Smooth muscle cell (in vitro differentiated cells): Measurements from ENCODE around the gene AFF1. TPM values are rescaled to one million over a fixed set of nuclear protein-coding genes. Genes with fewer than 3 reads are reported as not detected.

Source experiments
- DNase-seq: peaks from one replicate; lab custom pipeline; 2025; ENCODE audit not compliant: unreplicated experiment; lab: John Stamatoyannopoulos, UW
- H2AFZ ChIP-seq: fragments of 200-600 bp; sonication (generic); 2 replicates; pipeline ENCODE4 v1.6.0; 2016; ENCODE audit warnings: antibody characterized with exemption, low read depth, mild to moderate bottlenecking
- H3F3A ChIP-seq: fragments of 200-600 bp; sonication (generic); 2 replicates; pipeline ENCODE4 v1.6.0; 2017; ENCODE audit warnings: antibody characterized with exemption, low read depth
- H3K27ac ChIP-seq: fragments of 200-600 bp; sonication (generic); 2 replicates; pipeline ENCODE4 v1.5.1; 2016; ENCODE audit warnings: low read depth, mild to moderate bottlenecking
- H3K27me3 ChIP-seq: fragments of 200-600 bp; sonication (generic); 2 replicates; pipeline ENCODE4 v1.6.1; 2016; ENCODE audit warnings: low read depth, mild to moderate bottlenecking
- H3K36me3 ChIP-seq: fragments of 200-600 bp; sonication (generic); 2 replicates; pipeline ENCODE4 v1.5.1; 2016; ENCODE audit warnings: low read depth
- H3K4me1 ChIP-seq: fragments of 200-600 bp; sonication (generic); 2 replicates; pipeline ENCODE4 v1.5.1; 2016; ENCODE audit warnings: low read depth
- H3K4me2 ChIP-seq: fragments of 200-600 bp; sonication (generic); 2 replicates; pipeline ENCODE4 v1.6.0; 2016; ENCODE audit warnings: mild to moderate bottlenecking
- H3K4me3 ChIP-seq: fragments of 200-600 bp; sonication (generic); 2 replicates; pipeline ENCODE4 v1.5.1; 2016; ENCODE audit warnings: mild to moderate bottlenecking
- H3K79me2 ChIP-seq: fragments of 200-600 bp; sonication (generic); 2 replicates; pipeline ENCODE4 v1.6.0; 2016; ENCODE audit warnings: low read depth, mild to moderate bottlenecking
- H3K9ac ChIP-seq: fragments of 200-600 bp; sonication (generic); 2 replicates; pipeline ENCODE4 v1.6.0; 2016; ENCODE audit warnings: low read depth
- H3K9me3 ChIP-seq: fragments of 200-600 bp; sonication (generic); replicated peaks from 2 replicates; pipeline ENCODE4 v1.5.1; 2016; ENCODE audit warnings: low read depth
- H4K20me1 ChIP-seq: fragments of 200-600 bp; sonication (generic); 2 replicates; pipeline ENCODE4 v1.6.0; 2016; ENCODE audit warnings: low read depth
- CTCF ChIP-seq: fragments of 200-600 bp; sonication (generic); IDR thresholded peaks from 2 replicates; pipeline ENCODE4 v1.5.1; 2017; ENCODE audit warnings: borderline replicate concordance, mild to moderate bottlenecking, antibody characterized with exemption; ENCODE audit not compliant: insufficient read depth, poor library complexity, severe bottlenecking
- WGBS: methylation state at CpG from one replicate; pipeline ENCODE4 v1.1.7; 2016; ENCODE audit warnings: low lambda C conversion rate; 5-methylcytosine and 5-hydroxymethylcytosine counted together
- polyA plus RNA-seq: library from polyadenylated mRNA; unstranded; fragments of >200 nt; fragmentation: Nextera tagmentation; extraction: Ambion mirVana; gene quantifications from 2 replicates; pipeline ENCODE4 v1.2.1, GENCODE V29; 2016
- total RNA-seq: library from RNA; depleted of rRNA; stranded (reverse); fragments of >200 nt; gene quantifications from 2 replicates; pipeline ENCODE4 v1.2.3, GENCODE V29; 2014

Gene AFF1
- total and polyA plus RNA-seq, 2 experiments from 2014 or later, result 6.6 to 17.7 TPM

- Histone ChIP-seq H3K4me1 (peaks cover 21% of the 10 kb centered on the region), H3K27ac (no peak overlapping the region), H3K9ac (no peak overlapping the region), H3K4me3 (no peak overlapping the region), H3K9me3 (no peaks in the 10 kb centered on the region), H2AFZ (no peak overlapping the region), H3K79me2 (no peaks in the 10 kb centered on the region), H3K36me3 (no peaks in the 10 kb centered on the region), H4K20me1 (peaks cover 6% of the 10 kb centered on the region), H3F3A (no peaks in the 10 kb centered on the region), H3K4me2 (no peak overlapping the region), H3K27me3 (no peaks in the 10 kb centered on the region)
- DNase-seq, result no peak
- 23% methylated on average over 1 of the region's 1 CpG for WGBS
- no peak for TF ChIP-seq CTCF
Observed at GRCh38 chr4:86947501-86948120, 12.8 kb downstream of the AFF1 start.

GRCh38 chr4:86948276-86948675 is 13.5 kb downstream of the AFF1 start:
- Histone ChIP-seq H3K9me3 (no peaks in the 10 kb centered on the region), H3K36me3 (no peaks in the 10 kb centered on the region), H3K9ac (no peak overlapping the region), H3K27ac (no peak overlapping the region), H3F3A (no peaks in the 10 kb centered on the region), H3K4me3 (no peak overlapping the region), H2AFZ (no peak overlapping the region), H3K27me3 (no peaks in the 10 kb centered on the region), H4K20me1 (peaks cover 3% of the 10 kb centered on the region), H3K4me1 (peaks cover 21% of the 10 kb centered on the region), H3K4me2 (no peak overlapping the region), H3K79me2 (no peaks in the 10 kb centered on the region)
- no peak for DNase-seq
- no peak for TF ChIP-seq CTCF
- 67% methylated on average over 1 of the region's 1 CpG for WGBS

- H3F3A ChIP-seq, result no peaks in the 10 kb centered on the region
- DNase-seq, result no peak
- TF ChIP-seq CTCF, result no peak
- H3K27me3 ChIP-seq, result no peaks in the 10 kb centered on the region
- no peak overlapping the region for H2AFZ ChIP-seq
- no peak overlapping the region for H3K9ac ChIP-seq
- H3K4me1 ChIP-seq, result peaks cover 21% of the 10 kb centered on the region
- H3K4me2 ChIP-seq, result no peak overlapping the region
- no peaks in the 10 kb centered on the region for H3K36me3 ChIP-seq
- H4K20me1 ChIP-seq, result peaks cover 3% of the 10 kb centered on the region
- H3K79me2 ChIP-seq, result no peaks in the 10 kb centered on the region
- WGBS, result 64% methylated on average over 10 of the region's 10 CpGs
- no peaks in the 10 kb centered on the region for H3K9me3 ChIP-seq
- no peak overlapping the region for H3K4me3 ChIP-seq
- H3K27ac ChIP-seq, result no peak overlapping the region
Observed at GRCh38 chr4:86950831-86951525, 16.2 kb downstream of the AFF1 start.
